Esophagus squamous epithelium (tissue), 5 donors: ENCODE results near the gene PARM1. TPM values are rescaled to one million over a fixed set of nuclear protein-coding genes. Genes with fewer than 3 reads are reported as not detected.

Source experiments
- DNase-seq: peaks from one replicate; lab custom pipeline; 2025; lab: John Stamatoyannopoulos, UW
- H3K27ac ChIP-seq, 4 donors: fragments of 200-600 bp; sonication (generic); one replicate each; pipeline ENCODE4 v1.5.1; 2016 to 2019; ENCODE audit warnings: mild to moderate bottlenecking in 1 of 4
- H3K27me3 ChIP-seq, 4 donors: fragments of 200-600 bp; sonication (generic); 1 replicate in 3 of 4; 2 replicates in 1 of 4; pipeline versions ENCODE4 v1.5.1 to v1.6.0; 2017 to 2021; ENCODE audit warnings: antibody characterized with exemption in 1 of 4
- H3K36me3 ChIP-seq, 3 donors: fragments of 200-600 bp; sonication (generic); one replicate each; pipeline ENCODE4 v1.5.1; 2016 to 2019
- H3K4me1 ChIP-seq, 3 donors: fragments of 200-600 bp; sonication (generic); one replicate each; pipeline ENCODE4 v1.5.1; 2017 to 2019
- H3K4me3 ChIP-seq, 4 donors: fragments of 200-600 bp; sonication (generic); 1 replicate in 3 of 4; 2 replicates in 1 of 4; pipeline ENCODE4 v1.5.1; 2016 to 2019; ENCODE audit warnings: mild to moderate bottlenecking in 2 of 4, moderate library complexity in 1 of 4
- H3K9me3 ChIP-seq, 3 donors: fragments of 200-600 bp; sonication (generic); one replicate each; pipeline ENCODE4 v1.5.1; 2016 to 2019
- CTCF ChIP-seq, 6 experiments: fragments of 450-650 bp in 4 of 6; fragments of 200-600 bp in 2 of 6; sonication (generic) in 2 of 6; IDR thresholded peaks; one replicate each; pipeline ENCODE4 v1.5.1; 2016 to 2019; ENCODE audit warnings: antibody characterized with exemption in 6 of 6, mild to moderate bottlenecking in 4 of 6, moderate library complexity in 4 of 6
- POLR2A ChIP-seq, 4 donors: fragments of 450-650 bp; IDR thresholded peaks; one replicate each; pipeline ENCODE4 v1.6.1; 2017; ENCODE audit warnings: antibody characterized with exemption in 4 of 4, mild to moderate bottlenecking in 4 of 4, moderate library complexity in 3 of 4
- WGBS, 2 donors: methylation state at CpG; one replicate each; pipeline ENCODE4 v1.1.5; 2018; 5-methylcytosine and 5-hydroxymethylcytosine counted together
- intact Hi-C: fragments of 100-400 bp; cut with DNase I; formaldehyde crosslinking; loops from one replicate; pipeline ENCODE4 v1.15.0; 2022
- total RNA-seq, 4 donors: library from RNA; depleted of rRNA; stranded (reverse); fragments of >200 nt; gene quantifications; one replicate each; pipeline ENCODE4 v1.1.0, GENCODE V29; 2016
- donor health status: DM: yes; HTN: yes; CAD: no.

PARM1 gene
- 10 to 100 TPM in 1 of 4 donors, 1 to 10 TPM in 3; 1.9 to 10.3 (median 4.4) TPM for total RNA-seq

GRCh38 chr4:74932832-74933561 is at the start of gene PARM1:
Gene PARM1, plus strand, starts transcription at chr4:74933116. Its CDS starts 212 bp downstream, at chr4:74933328.
- 0% methylated on average over 7 of the region's 64 CpGs; no CpG with 5 or more reads in 1 of the 2 donors for WGBS, 2 donors
- peak; percentile 56 to 73 (median 65) for TF ChIP-seq CTCF (IDR thresholded peaks at IDR 0.05)
- TF ChIP-seq POLR2A (IDR thresholded peaks at IDR 0.05) = peak in 2 of 4 donors; percentile 63 to 70
- peaks cover 5 to 34% (median 12%) of the 10 kb centered on the region in 3 donors for H3K4me1 ChIP-seq
- H3K36me3 ChIP-seq = no peaks in the 10 kb centered on the region
- intact Hi-C loops = loop anchor here (10.0 kb wide), 1 partner anchor 352 kb away; no protein-coding TSS in a partner anchor
- H3K27ac ChIP-seq = peak within 1 kb of the TSS; percentile 39 to 90 (median 72)
- peak within 1 kb of the TSS; percentile 46 to 85 (median 55) for H3K4me3 ChIP-seq
- H3K27me3 ChIP-seq = peaks cover 0 to 50% (median 0%) of the 10 kb centered on the region in 4 donors
- no peaks in the 10 kb centered on the region for H3K9me3 ChIP-seq
- DNase-seq = peak; percentile 39

GRCh38 chr4:74884266-74884665 is 48.6 kb upstream of the PARM1 start:
- 56 to 59% methylated on average over 2 of the region's 2 CpGs for WGBS, 2 donors
- H3K4me1 ChIP-seq = no peaks in the 10 kb centered on the region

GRCh38 chr4:74886484-74886883 is 46.4 kb upstream of the PARM1 start:
- no peaks in the 10 kb centered on the region for H3K9me3 ChIP-seq
- H3K4me3 ChIP-seq = no peak overlapping the region
- no peak overlapping the region for H3K27ac ChIP-seq
- no peaks in the 10 kb centered on the region for H3K36me3 ChIP-seq
- DNase-seq = no peak
- WGBS, 2 donors = 52 to 66% methylated on average over 4 of the region's 4 CpGs
- H3K4me1 ChIP-seq = no peaks in the 10 kb centered on the region
- intact Hi-C loops = no loop called here
- H3K27me3 ChIP-seq = no peaks in the 10 kb centered on the region
- TF ChIP-seq CTCF (IDR thresholded peaks at IDR 0.05) = no peak
- no peak for TF ChIP-seq POLR2A (IDR thresholded peaks at IDR 0.05)

More at GRCh38 chr4:74884266-74884665, 48.6 kb upstream of the PARM1 start:
- no peaks in the 10 kb centered on the region for H3K36me3 ChIP-seq
- peaks cover 0 to 3% (median 0%) of the 10 kb centered on the region in 4 donors for H3K27me3 ChIP-seq
- DNase-seq = no peak
- intact Hi-C loops = no loop called here
- no peak for TF ChIP-seq POLR2A (IDR thresholded peaks at IDR 0.05)
- no peak for TF ChIP-seq CTCF (IDR thresholded peaks at IDR 0.05)
- H3K27ac ChIP-seq = no peak overlapping the region
- H3K9me3 ChIP-seq = no peaks in the 10 kb centered on the region
- H3K4me3 ChIP-seq = no peak overlapping the region

GRCh38 chr4:74890341-74890740 is 42.6 kb upstream of the PARM1 start:
- H3K4me3 ChIP-seq = no peak overlapping the region
- H3K36me3 ChIP-seq = no peaks in the 10 kb centered on the region
- DNase-seq = no peak
- TF ChIP-seq CTCF (IDR thresholded peaks at IDR 0.05) (no peak), POLR2A (IDR thresholded peaks at IDR 0.05) (no peak)
- H3K27ac ChIP-seq = no peak overlapping the region
- intact Hi-C loops = no loop called here
- no peaks in the 10 kb centered on the region for H3K9me3 ChIP-seq
- H3K27me3 ChIP-seq = no peaks in the 10 kb centered on the region
- WGBS, 2 donors = 55 to 62% methylated on average over 5 of the region's 5 CpGs
- peaks cover 0 to 4% (median 0%) of the 10 kb centered on the region in 3 donors for H3K4me1 ChIP-seq

- Histone ChIP-seq H3K4me3 (no peak overlapping the region), H3K4me1 (peaks cover 0 to 4% (median 0%) of the 10 kb centered on the region in 3 donors), H3K27me3 (no peaks in the 10 kb centered on the region), H3K9me3 (no peaks in the 10 kb centered on the region), H3K36me3 (no peaks in the 10 kb centered on the region), H3K27ac (no peak overlapping the region)
- no peak for DNase-seq
- TF ChIP-seq CTCF (IDR thresholded peaks at IDR 0.05) = no peak
- TF ChIP-seq POLR2A (IDR thresholded peaks at IDR 0.05) = no peak
- intact Hi-C loops = no loop called here
- WGBS, 2 donors = 85 to 90% methylated on average over 1 of the region's 1 CpG
Measured at GRCh38 chr4:74891037-74891436, 41.9 kb upstream of the PARM1 start.
